Ovary (tissue), 9 donors: Measurements from ENCODE around the gene TLR9. TPM values are rescaled to one million over a fixed set of nuclear protein-coding genes. Genes with fewer than 3 reads are reported as not detected.

Source experiments
- DNase-seq, 5 donors: peaks; one replicate each; pipeline ENCODE4 v3.0.0-alpha.2; 2019 to 2020
- H3K27ac ChIP-seq, 2 donors: fragments of 200-600 bp; one replicate each; pipeline versions ENCODE4 v1.5.1 to v1.8.0; 2019 to 2022
- H3K27me3 ChIP-seq: fragments of 200-600 bp; one replicate; pipeline ENCODE4 v1.8.0; 2022
- H3K36me3 ChIP-seq: fragments of 200-600 bp; sonication (generic); one replicate; pipeline ENCODE4 v1.5.1; 2019
- H3K4me1 ChIP-seq: one replicate; pipeline ENCODE4 v1.8.1; 2013; ENCODE audit warnings: mild to moderate bottlenecking, moderate library complexity; ENCODE audit not compliant: insufficient read depth
- H3K4me3 ChIP-seq: fragments of 200-600 bp; sonication (generic); one replicate; pipeline ENCODE4 v1.5.1; 2017
- H3K9me3 ChIP-seq, 2 donors: fragments of 200-600 bp in 1 of 2; sonication (generic) in 1 of 2; one replicate each; pipeline versions ENCODE4 v1.5.1 to v1.8.1; 2013 to 2019; ENCODE audit warnings: mild to moderate bottlenecking in 1 of 2, moderate library complexity in 1 of 2
- EP300 ChIP-seq: sonication (generic); formaldehyde crosslinking; IDR thresholded peaks from one replicate; pipeline ENCODE4 v1.6.1; 2017; ENCODE audit warnings: antibody characterized with exemption
- POLR2A ChIP-seq: fragments of 450-650 bp; IDR thresholded peaks from one replicate; pipeline ENCODE4 v1.6.1; 2017; ENCODE audit warnings: antibody characterized with exemption, mild to moderate bottlenecking, moderate library complexity
- WGBS, 3 donors: extraction: QIAGEN DNeasy Blood & Tissue Kit in 1 of 3; methylation state at CpG; one replicate each; pipeline versions ENCODE4 v1.1.5 to v1.1.7; 2013 to 2017; 5-methylcytosine and 5-hydroxymethylcytosine counted together
- intact Hi-C, 4 donors: fragments of 100-400 bp; cut with DNase I; formaldehyde crosslinking; loops; one replicate each; pipeline versions ENCODE4 v1.11.0 to v1.15.1; 2022 to 2023
- polyA plus RNA-seq, 2 donors: library from polyadenylated mRNA; stranded (reverse); fragments of 200-250 nt in 1 of 2; fragments of 350-450 nt in 1 of 2; fragmentation: Illumina TruSeq in 1 of 2; extraction: RNeasy Lipid Tissue Mini Kit (QIAGEN cat#74804) in 1 of 2; gene quantifications; one replicate each; pipeline ENCODE4 v1.2.3, GENCODE V29; 2013 to 2014
- total RNA-seq, 7 donors: library from RNA; depleted of rRNA in 2 of 7; stranded (reverse); fragments of >200 nt in 2 of 7; fragmentation: NEBNext Ultra II Directional in 3 of 7; extraction: Animal tissue kit (Norgen Biotek cat#: 25700) in 3 of 7; gene quantifications; one replicate each; pipeline versions ENCODE4 v1.1.0 to v1.2.4, GENCODE V29; 2016 to 2023
- TF ChIP-seq, protein P1 (sequence below), 3 donors: fragments of 450-650 bp in 2 of 3; fragments of 200-600 bp in 1 of 3; IDR thresholded peaks; one replicate each; pipeline versions ENCODE4 v1.5.1 to v1.8.0; 2016 to 2022; ENCODE audit warnings: antibody characterized with exemption in 3 of 3, mild to moderate bottlenecking in 1 of 3
- donor health status: DM: no; HTN: no; CAD: no; lungs with moderate emphysema.
- donor health status: DM: no; HTN: no; CAD: no.
- donor health status: Bipolar disorder and iron deficiency.
- donor health status: DM: yes; HTN: yes; CAD: no.
- donor health status: DM: no; HTN: no; CAD: no.
- donor health status: DM: yes; HTN: yes; CAD: no.

The TLR9 gene
- total and polyA plus RNA-seq, 9 donors, result 0.15 to 1.5 (median 0.58) TPM; not detected in 2

- intact Hi-C loops, result no loop called here
- H3K4me1 ChIP-seq, result peaks cover 15% of the 10 kb centered on the region
- no peak for TF ChIP-seq EP300
- TF ChIP-seq, protein P1, sequence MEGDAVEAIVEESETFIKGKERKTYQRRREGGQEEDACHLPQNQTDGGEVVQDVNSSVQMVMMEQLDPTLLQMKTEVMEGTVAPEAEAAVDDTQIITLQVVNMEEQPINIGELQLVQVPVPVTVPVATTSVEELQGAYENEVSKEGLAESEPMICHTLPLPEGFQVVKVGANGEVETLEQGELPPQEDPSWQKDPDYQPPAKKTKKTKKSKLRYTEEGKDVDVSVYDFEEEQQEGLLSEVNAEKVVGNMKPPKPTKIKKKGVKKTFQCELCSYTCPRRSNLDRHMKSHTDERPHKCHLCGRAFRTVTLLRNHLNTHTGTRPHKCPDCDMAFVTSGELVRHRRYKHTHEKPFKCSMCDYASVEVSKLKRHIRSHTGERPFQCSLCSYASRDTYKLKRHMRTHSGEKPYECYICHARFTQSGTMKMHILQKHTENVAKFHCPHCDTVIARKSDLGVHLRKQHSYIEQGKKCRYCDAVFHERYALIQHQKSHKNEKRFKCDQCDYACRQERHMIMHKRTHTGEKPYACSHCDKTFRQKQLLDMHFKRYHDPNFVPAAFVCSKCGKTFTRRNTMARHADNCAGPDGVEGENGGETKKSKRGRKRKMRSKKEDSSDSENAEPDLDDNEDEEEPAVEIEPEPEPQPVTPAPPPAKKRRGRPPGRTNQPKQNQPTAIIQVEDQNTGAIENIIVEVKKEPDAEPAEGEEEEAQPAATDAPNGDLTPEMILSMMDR (IDR thresholded peaks at IDR 0.05), result no peak
- TF ChIP-seq POLR2A, result no peak
- no peaks in the 10 kb centered on the region for H3K27me3 ChIP-seq
- WGBS, 3 donors, result 82 to 84% (median 83%) methylated on average over 12 of the region's 12 CpGs
- peak in 3 of 5 donors; percentile 16 to 44 (median 25) for DNase-seq
- H3K9me3 ChIP-seq, result no peaks in the 10 kb centered on the region
- H3K4me3 ChIP-seq, result no peak overlapping the region
- H3K36me3 ChIP-seq, result no peaks in the 10 kb centered on the region
- H3K27ac ChIP-seq, result no peak overlapping the region
These were observed 7.0 kb downstream of the TLR9 start for GRCh38 chr3:52218454-52218853.

- intact Hi-C loops, result no loop called here
- Histone ChIP-seq H3K4me1 (peaks cover 15% of the 10 kb centered on the region), H3K4me3 (no peak overlapping the region), H3K27me3 (no peaks in the 10 kb centered on the region), H3K27ac (no peak overlapping the region), H3K9me3 (no peaks in the 10 kb centered on the region), H3K36me3 (no peaks in the 10 kb centered on the region)
- DNase-seq, result no peak
- 79 to 84% (median 80%) methylated on average over 3 of the region's 3 CpGs for WGBS, 3 donors
- TF ChIP-seq, protein P1 (IDR thresholded peaks at IDR 0.05), result no peak
- no peak for TF ChIP-seq POLR2A
- no peak for TF ChIP-seq EP300
These were observed 7.4 kb downstream of the TLR9 start for GRCh38 chr3:52218026-52218425.

- H3K27ac ChIP-seq, result no peak overlapping the region
- peaks cover 15% of the 10 kb centered on the region for H3K4me1 ChIP-seq
- H3K9me3 ChIP-seq, result no peaks in the 10 kb centered on the region
- H3K27me3 ChIP-seq, result no peaks in the 10 kb centered on the region
- H3K4me3 ChIP-seq, result no peak overlapping the region
- TF ChIP-seq, protein P1 (IDR thresholded peaks at IDR 0.05), result no peak
- TF ChIP-seq EP300 (no peak), POLR2A (no peak)
- peak in 1 of 5 donors; percentile 30 for DNase-seq
- intact Hi-C loops, result no loop called here
- WGBS, 3 donors, result 65 to 77% (median 74%) methylated on average over 10 of the region's 10 CpGs
- H3K36me3 ChIP-seq, result no peaks in the 10 kb centered on the region
These were observed 8.0 kb downstream of the TLR9 start for GRCh38 chr3:52217409-52217805.

DNA sequence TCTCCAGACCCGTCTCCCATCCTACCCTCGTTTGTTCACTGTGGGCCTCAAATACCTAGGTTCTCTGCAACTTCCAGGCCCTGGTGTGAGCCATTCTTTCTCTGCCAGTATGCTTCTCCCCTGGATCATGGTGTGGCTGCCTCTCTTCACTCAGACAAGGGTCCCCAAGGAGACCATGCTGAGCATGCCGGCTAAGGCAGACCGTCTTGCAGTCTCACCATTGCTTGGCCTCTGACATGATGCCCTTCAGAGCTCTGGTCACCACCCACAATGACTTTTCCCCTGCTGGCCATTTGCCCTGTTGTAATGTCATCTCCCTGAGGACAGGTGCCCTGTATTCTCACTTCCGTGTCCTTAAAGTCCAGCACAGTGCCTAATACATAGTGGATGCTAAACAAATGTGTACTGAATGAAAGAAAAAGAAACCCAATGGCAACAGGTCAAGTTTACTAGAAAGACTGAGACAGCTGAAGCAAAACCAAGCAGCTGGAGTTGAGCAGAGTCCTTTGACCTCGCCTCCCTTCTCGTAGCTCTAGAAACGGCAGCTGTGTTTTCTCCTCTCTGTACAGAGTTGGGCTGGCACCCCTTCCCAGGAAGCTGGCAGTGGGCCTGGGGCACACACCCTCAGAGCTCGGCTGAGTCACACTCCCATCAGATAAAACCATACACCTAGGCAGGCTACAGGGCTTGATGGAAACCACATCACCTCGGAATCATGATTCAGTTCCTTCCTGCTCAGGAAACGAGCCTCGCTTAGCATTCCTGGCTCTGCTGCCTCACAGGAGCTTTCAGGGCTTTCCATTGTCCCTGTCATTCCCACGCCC is 8.6 kb downstream of the TLR9 start:
- TF ChIP-seq, protein P1 (IDR thresholded peaks at IDR 0.05), result no peak
- TF ChIP-seq EP300 (no peak), POLR2A (no peak)
- H3K27ac ChIP-seq, result no peak overlapping the region
- peak; percentile 55 to 81 (median 68) for DNase-seq
- no peaks in the 10 kb centered on the region for H3K36me3 ChIP-seq
- H3K4me3 ChIP-seq, result no peak overlapping the region
- intact Hi-C loops, result no loop called here
- no peaks in the 10 kb centered on the region for H3K9me3 ChIP-seq
- 14 to 25% (median 18%) methylated on average over 13 of the region's 13 CpGs for WGBS, 3 donors
- H3K4me1 ChIP-seq, result peaks cover 10% of the 10 kb centered on the region
- no peaks in the 10 kb centered on the region for H3K27me3 ChIP-seq
